GM12874 (cell line): ENCODE results near the gene PRTN3.

ENCODE experiments used
- CTCF ChIP-seq: IDR thresholded peaks from 2 replicates; pipeline ENCODE4 v1.5.1; 2011; ENCODE audit warnings: low read depth, mild to moderate bottlenecking, control low read depth, low read length, moderate library complexity; ENCODE audit not compliant: insufficient read depth

Gene PRTN3

DNA sequence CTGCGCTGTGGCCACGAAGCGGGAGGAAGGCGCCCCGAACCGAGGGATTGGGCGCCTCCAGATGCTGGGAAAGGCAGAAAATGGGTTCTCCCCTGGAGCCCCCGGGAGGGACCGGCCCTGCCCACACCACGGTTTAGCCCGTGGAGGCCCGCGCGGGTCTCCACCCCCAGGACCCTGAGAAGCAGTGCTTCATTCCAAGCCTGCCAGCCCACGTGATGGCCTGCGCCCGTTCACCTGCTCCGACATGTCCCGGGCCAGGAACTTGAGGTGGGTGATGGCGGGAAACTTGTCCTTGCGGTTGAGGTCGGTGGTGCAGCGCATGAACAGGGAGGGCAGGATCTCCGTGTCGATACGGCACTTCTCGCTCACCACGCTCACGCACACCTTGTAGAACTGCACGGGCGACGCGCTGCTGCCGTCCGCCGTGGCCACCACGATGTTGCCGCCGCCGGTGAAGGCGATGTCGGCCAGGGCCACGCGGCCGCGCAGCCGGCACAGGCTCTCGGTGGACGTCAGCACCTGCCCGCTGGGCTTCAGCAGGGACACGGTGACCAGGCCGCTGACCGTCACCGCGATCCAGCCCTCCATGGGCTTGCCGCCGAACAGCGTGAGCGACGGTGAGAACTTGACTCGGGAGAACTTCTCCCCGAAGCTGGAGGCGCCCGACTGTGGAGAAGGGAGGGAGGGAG, 44.9 kb downstream of the PRTN3 start:
- no peak for TF ChIP-seq CTCF

GRCh38 chr19:887072-887471, 46.3 kb downstream of the PRTN3 start:
- TF ChIP-seq CTCF, result no peak

- no peak for TF ChIP-seq CTCF
These were observed 46.8 kb downstream of the PRTN3 start for GRCh38 chr19:887599-887998.

DNA sequence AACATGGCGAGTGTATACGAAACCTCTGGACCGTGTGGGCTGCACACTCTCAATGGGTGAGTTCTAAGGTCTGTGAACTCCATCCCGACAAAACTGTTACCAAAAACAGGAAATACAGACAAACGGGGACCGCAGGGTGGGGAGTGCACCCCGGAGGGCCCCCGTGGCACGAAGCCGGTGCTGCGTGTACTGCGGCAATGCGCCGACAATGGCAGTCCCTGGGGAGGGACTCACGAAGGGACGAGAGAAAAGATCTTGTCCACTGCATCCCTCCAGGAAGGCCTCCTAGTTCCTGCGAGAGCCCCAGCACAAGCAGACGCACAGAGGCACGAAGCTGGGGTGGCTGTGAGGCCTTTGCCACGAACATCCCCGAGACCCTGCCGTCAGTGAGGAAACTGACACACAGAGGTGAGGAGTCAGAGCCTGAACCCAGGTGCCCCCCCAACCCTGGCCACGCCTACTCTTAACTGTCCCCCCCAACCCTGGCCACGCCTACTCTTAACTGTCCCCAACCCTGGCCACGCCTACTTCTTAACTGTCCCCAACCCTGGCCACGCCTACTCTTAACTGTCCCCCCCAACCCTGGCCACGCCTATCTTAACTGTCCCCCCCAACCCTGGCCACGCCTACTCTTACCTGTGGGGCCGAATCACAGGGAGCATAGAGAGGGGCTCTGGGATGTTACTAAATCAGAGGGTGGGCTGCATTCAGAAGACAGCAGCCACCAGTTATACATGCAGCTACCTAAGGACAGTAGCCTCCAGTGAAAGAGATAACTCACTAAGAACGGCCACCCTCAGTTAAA, 48.0 kb downstream of the PRTN3 start:
- no peak for TF ChIP-seq CTCF

DNA sequence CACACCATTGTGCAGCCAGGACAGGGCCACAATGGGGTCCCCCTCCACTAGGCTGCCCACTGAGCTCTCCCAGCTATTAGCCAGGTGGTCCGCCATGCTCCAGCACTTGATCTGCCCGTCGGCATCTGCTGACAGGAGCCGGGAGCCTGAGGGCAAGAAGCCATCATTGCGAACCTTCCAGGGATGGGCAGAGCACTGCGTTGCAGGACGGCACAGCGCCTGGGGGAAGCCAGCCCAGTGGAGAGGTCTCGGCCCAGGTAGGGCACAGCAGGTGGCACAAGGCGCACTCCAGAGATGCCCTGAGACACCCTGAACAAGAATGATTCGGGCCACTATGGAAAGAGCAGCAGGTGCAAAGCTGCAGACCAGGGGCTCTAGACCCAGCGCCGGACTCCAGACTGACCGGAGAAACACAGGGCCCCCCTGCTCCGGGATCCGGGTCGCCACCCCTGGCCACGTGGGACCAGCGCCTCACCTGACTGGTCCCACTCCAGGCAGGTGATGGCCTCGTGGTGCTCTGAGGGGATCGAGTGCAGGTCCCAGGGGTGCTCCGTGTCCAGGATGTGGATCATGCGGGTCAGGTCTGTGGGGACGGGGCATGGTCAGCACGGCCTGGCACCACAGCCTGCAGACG, 49.0 kb downstream of the PRTN3 start:
- TF ChIP-seq CTCF, result no peak

- no peak for TF ChIP-seq CTCF
These were observed 50.0 kb downstream of the PRTN3 start for GRCh38 chr19:890831-891230.

DNA sequence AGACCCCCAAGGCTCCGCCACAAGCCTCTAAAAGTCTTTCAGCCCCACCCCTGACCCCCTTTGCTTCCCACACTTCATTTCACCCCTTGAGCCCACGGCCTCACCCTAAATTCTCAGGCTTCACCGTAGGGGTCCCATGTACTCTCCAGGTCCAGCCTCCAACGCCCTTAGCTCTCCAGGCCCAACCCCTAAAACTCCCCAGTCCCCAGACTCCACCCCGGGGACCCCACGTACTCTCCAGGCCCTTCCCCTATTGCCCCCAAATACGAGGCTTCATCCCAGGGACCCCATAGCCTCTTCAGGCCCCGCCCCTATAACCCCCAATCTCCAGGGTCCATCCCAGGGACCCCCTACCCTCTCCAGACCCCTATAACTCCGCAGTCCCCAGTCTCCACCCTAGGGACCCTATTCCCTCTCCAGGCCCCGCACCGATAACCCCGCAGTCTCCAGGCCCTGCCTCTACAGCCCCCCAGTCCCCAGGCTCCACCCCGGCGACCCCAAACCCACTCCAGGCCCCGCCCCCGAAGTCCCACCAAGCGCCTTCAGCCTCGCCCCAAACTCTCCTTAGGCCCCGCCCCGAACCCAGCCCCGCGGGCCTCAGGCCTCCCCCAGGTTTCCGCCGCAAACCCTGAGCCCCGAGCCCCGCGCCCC, 51.6 kb downstream of the PRTN3 start:
- TF ChIP-seq CTCF, result no peak
